HG02885 (cell line): ENCODE measurements around the gene KRTAP1-5.
"Not testable (repeated sequence)": the region's sequence is repeated elsewhere in the genome, so short reads cannot be mapped to it uniquely, and the experiment has no call there.

ENCODE experiments used
- ATAC-seq: cut with Tn5 transposase; IDR thresholded peaks from one replicate; pipeline ENCODE4 v1.9.1; 2021; ENCODE audit warnings: mild to moderate bottlenecking; ENCODE audit not compliant: unreplicated experiment, poor library complexity

KRTAP1-5 gene, protein sequence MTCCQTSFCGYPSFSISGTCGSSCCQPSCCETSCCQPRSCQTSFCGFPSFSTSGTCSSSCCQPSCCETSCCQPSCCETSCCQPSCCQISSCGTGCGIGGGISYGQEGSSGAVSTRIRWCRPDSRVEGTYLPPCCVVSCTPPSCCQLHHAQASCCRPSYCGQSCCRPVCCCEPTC

DNA sequence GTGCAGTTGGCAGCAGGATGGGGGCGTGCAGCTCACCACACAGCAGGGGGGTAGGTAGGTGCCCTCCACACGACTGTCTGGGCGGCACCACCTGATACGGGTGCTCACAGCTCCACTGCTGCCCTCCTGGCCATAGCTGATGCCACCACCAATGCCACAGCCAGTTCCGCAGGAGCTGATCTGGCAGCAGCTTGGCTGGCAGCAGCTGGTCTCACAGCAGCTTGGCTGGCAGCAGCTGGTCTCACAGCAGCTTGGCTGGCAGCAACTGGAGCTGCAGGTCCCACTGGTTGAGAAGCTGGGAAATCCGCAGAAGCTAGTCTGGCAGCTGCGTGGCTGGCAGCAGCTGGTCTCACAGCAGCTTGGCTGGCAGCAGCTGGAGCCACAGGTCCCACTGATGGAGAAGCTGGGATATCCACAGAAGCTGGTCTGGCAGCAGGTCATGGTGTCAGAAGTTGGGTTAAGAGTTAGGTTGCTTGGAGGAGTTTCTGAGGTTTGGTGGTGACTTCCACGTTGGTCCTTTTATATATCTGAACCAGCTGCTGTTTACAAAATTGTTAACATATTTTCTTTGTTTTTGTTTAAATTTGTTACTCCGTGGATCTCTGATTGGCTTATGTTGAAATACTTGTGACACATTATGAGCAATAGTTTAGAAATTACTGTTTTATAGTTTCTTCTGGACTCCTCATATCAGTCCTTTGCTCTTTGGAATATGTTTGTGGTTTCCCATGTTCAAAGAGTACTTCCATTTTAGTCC is at the start of gene KRTAP1-5:
TSS of gene KRTAP1-5 (minus strand) at position 494 of the 757 bp plus-strand sequence. CDS start at position 441, 53 bp downstream.
- no peak for ATAC-seq

DNA sequence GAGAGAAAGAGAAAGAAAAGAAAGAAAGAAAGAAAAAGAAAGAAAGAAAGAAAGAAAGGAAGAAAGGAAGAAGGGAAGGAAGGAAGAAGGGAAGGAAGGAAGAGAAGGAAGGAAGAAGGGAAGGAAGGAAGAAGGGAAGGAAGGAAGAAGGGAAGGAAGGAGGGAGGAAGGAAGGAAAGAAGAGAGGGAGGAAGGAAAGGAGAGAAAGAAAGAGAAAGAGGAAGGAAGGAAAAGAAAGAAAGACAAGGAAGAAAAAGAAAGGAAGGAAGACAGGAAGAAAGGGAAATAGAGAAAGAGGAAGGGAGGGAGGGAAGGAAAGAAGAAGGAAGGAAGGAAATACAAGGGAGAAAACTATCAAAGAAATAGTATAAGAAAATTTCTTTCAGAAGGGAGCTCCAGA is 49.8 kb upstream of the KRTAP1-5 start:
- ATAC-seq: no peak

DNA sequence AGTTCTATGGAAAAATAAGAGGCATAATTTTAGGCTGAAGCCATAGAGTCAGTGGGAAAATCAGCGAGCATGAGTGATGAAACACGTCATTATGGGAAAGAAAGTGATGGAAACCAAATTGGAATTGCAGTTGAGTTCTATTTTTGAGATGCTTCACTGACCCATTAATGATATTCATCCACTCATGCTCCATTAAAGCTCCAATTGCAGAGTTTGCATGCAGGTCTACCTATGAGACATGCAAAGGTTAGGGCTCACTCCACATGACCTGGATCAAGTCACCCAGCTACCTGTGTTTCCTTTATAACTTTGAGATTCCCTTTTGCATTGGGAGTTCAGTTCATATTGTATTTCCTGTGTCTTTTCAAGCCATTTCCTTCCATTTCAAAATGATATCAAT is 46.7 kb upstream of the KRTAP1-5 start:
- ATAC-seq: no peak

DNA sequence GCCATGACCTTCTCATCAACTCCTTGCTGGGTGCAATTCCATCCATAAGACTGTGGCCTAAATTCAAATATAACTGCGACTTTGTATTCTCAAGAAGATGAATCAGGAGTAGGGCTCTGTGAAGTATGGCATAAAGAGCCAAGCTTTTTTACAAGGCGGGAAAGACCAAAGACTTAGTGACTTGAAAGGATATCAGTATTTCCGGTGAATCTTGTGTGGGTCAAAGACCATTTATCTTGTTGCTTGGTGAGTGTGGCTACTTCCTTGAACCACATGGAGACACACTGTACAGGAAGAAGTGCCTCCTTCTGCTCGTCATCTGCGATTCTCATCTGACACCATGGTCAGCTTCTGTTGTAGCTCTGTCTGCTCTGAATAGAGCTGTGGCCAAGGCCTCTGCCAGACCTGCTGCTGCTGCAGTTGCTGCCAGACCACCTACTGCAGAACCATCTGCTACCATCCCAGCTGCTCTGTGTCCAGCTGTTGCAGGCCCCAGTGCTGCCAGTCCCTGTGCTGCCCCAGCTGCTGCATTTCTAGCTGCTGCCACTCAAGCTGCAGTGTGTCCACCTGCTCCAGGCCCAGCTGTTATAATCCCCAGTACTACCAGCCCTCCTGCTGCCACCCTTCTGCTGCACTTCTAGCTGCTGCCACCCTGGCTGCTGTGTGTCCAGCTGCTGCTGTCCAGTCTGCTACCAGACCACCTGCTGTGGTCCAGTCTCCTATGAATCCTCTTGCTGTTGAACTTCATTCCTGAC is 44.8 kb upstream of the KRTAP1-5 start:
- no peak for ATAC-seq

DNA sequence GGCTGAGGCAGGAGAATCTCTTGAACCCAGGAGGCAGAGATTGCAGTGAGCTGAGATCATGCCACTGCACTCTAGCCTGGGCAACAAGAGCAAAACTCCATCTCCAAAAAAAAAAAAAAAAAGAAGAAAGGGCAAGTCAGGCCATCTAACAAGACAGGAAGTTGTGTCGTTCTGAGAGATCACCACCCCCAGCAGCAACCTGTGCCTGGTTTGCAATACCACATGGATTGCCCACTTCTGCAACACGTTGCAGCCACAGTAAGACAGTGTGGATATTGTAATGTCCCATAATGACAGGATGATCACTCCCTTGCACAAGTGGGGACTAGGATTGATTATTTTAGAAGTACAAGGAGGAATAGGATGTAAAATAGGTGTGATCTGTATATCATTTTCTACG is 42.0 kb upstream of the KRTAP1-5 start:
- no peak for ATAC-seq

DNA sequence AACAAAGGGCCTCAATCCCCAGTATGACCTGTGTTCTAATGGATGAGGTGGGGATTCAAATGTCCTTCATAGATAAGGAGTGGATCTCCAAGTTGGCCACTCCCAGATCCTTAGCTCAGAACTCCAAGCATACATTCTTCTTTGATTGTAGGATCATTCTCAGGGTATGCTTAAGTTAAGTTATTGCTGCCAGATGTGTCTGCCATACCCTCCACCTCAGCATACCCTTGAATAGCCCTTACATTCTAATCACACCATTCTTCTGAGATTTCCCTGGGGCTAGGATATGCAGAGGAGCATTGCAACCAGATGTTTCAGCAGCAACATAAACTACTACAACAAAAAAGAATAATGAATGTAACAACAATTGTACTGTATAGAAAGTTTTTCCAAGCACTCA is 40.3 kb upstream of the KRTAP1-5 start:
- ATAC-seq: no peak

DNA sequence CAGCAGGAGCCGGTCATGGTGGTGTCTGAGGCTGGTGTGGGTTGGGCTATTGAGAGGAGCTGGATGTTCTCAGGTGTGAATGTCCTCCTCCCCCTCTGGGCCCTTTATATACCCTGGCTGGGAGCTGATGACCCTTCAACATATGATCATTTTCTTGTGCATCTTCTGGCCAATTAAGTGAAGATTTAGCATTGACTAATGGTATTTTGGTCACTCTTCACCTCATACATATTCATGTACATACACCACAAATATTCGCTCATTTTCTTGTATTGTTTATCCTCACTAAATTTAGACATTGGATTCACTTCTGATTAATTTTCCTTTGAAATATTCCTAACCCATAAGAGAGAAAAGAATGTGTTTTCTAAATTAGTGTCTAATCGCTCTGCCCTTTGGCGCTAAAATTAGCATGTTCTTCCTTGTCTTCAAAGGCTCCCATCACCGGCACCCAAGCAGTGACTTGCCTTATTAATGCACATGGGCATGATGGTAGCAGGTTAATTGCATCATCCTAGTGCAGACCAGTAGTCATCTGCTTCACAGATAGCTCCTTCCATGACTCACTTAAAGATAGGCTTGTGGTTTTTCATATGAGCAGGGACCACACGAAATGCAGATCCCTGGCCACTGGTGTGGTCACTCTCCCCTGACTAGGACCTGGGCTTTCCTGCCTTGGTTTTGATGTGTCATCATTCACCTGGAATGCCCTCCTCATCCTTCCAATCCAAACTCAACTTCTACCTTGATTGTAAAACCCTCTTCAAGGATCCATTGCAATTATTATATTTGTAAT is 39.0 kb upstream of the KRTAP1-5 start, which contains the start of gene KRTAP2-4:
TSS of gene KRTAP2-4 (minus strand) at position 51 of the 796 bp plus-strand sequence. CDS start at position 17, 34 bp downstream.
- ATAC-seq: no peak

DNA sequence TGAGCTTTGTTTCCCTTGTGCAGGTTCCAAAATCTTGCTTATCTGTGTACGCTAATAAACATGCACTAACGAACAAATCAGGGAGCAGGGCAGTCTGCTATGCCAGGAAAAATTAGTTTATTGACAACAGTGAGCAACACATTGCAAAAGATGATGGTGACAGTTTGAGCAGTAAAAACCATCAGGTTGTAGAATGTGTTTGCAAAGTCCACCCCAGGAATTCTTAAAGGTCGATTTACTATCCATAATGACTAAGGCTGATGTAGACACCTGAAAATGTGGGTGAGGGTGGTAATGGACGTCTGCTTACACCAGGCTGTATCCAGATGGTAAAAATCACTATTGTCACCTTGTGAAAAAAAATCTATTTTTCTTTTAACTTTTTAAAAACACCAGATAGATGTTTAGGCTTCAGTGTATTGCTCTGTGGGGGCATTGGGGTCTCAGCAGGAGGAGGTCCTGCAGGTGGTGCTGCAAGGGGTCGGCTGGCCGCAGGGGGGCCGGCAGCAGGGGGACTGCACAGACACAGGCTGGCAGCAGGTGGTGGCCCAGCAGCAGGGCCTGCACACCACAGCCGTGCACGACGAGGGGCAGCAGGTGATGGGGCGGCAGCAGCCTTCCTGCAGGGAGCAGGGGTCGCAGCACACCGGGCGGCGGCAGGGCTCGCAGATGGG is 38.1 kb upstream of the KRTAP1-5 start:
- not testable (repeated sequence) for ATAC-seq

DNA sequence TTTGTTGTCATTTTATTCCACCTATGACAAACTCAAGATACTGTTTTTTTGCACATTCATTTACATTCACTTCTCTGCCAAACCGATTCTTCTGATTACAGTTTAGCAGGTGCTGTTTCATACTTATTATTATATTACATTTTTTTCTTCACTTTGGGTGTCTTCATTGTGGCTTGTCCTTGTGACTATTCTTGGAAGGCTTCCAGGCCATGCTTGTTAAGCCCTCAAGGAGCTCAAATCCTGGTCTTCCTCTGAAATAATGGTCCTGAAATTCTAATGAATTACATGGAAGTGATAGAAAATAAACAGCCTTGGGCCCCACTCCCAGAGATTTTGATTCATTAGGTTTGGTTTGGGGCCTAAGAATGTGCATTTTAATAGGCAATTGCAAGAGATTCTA is 37.3 kb upstream of the KRTAP1-5 start:
- ATAC-seq: no peak

DNA sequence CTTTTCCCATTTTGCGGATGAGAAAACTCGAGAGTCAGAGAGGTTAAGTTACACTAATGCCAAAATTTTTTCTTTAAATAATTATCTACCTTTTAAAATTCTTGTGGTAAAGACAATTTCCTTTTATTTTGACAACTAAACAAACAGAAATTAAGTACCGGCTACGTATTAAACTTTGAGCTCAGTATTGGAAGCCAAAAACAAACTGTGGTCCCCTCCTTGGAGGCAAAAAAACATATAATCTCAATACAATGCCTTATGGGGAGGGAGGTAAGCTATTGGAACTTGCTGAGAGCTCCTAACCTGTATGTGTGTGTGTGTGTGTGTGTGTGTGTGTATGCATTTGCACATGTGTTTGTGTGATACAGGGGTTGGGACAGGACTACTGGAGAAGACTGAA is 36.4 kb upstream of the KRTAP1-5 start:
- no peak for ATAC-seq

DNA sequence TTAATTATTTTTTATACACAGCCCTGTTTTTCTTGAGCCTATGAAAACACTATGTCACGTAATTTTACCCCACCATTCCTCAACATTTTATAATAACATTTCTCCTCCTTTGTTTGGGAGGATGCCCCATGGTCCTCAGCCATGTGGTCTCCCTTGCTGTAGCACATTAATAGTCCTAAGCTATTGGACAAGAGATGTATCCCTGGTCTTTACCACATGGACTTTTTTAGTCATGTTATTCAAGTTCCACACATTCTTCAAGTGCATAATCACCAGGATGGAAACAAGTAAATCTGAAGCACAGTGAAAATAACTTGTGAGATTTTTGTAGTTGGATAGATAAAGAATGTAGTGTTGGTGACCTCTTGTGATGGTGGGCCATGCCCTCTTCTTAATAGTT is 35.0 kb upstream of the KRTAP1-5 start:
- ATAC-seq: no peak

DNA sequence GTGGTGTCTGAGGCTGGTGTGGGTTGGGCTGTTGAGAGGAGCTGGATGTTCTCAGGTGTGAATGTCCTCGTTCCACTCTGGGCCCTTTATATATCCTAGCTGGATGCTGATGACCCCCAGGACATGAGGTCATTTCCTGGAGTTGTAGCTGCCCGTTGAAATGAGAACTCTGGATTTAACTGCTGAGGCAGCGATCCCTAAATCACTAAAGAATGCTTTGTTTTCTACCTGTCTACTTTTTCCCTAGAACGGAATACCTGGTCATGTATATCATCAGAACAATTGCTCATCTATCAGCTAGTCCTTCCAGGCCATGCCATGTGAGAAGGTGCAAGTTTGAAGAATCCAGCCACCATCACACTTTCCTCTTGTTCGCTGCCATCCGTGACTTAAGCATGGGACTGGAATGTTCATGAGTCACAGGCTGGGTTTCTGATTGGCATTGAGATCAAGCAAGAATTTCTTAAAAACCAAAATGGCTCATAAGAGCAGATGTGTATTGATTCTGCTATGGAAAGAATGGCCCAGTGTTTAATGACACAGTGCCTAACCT is 33.1 kb upstream of the KRTAP1-5 start, which contains the start of gene KRTAP2-3:
TSS of gene KRTAP2-3 (minus strand) at position 63 of the 553 bp plus-strand sequence. CDS start 64 bp downstream, outside the sequence.
- no peak for ATAC-seq

DNA sequence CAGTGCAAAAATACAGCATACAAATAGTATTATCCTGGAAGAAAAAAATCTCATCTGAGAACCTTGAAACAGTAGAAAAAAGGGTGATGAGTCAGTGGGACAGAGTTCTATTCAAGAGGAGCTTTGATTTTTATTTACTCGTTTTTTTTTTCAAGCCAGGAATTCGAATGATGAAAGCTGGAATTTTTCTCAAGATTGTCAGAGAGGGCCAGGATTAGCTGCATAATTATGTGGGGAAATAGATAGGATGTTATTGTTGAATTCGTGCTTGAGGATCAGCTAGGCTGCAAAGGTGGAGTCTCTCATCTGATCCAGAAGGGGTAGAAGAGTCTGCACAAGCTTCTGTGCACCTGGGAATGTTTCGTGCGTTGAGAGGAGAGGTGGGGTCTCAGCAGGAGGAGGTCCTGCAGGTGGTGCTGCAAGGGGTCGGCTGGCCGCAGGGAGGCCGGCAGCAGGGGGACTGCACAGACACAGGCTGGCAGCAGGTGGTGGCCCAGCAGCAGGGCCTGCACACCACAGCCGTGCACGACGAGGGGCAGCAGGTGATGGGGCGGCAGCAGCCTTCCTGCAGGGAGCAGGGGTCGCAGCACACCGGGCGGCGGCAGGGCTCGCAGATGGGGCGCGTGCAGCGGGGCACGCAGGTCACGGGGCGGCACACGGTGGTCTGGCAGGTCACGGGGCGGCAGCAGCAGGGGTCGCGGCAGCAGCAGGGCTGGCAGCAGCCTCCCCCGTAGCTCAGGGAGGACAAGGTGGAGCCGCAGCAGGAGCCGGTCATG is 32.5 kb upstream of the KRTAP1-5 start:
- not testable (repeated sequence) for ATAC-seq

DNA sequence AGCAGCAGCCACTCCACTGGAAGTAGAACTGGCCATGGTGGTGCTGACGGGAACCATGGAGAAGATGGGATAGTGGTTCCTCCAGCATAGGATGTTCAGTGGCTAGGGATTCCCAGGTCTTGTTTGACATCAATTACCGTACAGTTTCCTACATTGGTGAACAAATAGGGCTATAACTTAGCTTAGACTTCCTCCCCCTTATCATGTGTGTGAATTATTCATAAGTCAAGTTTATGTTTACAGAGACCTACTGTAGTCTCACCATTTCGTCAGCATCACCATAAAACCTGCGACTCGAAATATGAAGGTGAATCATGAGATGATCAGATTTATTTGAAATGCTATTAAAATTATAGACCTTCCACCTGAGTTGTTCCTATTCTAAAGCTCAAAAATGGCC is 31.7 kb upstream of the KRTAP1-5 start:
- no peak for ATAC-seq

DNA sequence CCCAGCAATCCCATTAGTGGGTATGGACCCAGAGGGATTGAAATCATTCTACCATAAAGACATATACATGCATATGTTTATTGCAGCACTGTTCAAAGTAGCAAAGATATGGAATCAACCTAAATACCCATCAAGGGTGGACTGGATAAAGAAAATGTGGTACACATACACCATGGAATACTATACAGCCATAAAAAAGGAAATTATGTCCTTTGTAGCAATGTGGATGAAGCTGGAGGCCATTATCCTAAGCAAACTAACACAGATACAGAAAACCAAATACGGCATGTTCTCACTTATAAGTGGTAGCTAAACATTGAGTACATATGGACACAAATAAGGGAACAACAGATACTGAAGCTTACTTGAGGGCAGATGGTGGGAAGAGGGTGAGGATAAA is 30.5 kb upstream of the KRTAP1-5 start:
- no peak for ATAC-seq

DNA sequence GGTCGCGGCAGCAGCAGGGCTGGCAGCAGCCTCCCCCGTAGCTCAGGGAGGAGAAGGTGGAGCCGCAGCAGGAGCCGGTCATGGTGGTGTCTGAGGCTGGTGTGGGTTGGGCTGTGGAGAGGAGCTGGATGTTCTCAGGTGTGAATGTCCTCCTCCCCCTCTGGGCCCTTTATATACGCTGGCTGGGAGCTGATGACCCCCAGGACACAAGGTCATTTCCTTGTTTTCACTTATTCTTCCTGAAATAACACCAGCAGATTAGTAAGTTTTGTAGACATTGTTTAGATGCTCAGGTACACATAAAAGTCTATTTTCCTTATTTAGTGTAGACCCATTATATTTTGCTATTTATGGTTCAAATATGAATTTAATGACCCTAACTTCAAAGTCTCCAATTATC is 28.1 kb upstream of the KRTAP1-5 start, which contains the start of gene KRTAP2-2:
TSS of gene KRTAP2-2 (minus strand) at position 101 of the 400 bp plus-strand sequence. CDS start at position 82, 19 bp downstream.
- ATAC-seq: not testable (repeated sequence)

DNA sequence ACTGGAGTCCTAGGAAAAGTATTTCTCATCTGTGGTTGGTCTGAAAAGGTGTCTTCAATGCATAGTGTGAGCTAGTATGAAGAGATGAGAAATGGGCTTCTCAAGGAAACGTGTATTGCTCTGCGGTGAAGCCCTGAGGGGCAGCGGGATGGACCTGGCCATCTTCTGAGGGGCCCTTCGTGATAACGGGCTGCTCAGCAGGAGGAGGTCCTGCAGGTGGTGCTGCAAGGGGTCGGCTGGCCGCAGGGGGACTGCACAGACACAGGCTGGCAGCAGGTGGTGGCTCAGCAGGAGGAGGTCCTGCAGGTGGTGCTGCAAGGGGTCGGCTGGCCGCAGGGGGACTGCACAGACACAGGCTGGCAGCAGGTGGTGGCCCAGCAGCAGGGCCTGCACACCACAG is 27.5 kb upstream of the KRTAP1-5 start:
- not testable (repeated sequence) for ATAC-seq

DNA sequence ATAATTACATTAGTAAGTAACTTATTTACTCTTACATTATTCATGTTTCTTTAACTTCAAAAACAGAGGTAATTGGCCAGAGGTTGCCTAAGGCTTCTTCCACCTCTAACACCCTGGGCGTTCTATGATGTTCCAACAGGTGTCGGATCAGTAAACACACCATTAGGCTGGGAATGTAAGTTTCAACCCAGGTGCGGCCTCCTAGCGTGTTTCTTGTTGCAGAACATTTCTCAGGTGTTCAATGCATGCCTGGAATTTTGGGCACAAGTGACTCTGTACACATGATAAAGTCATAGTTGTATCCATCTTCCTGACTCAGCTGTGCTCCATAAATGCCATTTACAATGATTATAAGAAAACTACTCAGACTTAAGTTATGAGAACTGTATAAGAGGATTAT is 27.0 kb upstream of the KRTAP1-5 start:
- no peak for ATAC-seq

DNA sequence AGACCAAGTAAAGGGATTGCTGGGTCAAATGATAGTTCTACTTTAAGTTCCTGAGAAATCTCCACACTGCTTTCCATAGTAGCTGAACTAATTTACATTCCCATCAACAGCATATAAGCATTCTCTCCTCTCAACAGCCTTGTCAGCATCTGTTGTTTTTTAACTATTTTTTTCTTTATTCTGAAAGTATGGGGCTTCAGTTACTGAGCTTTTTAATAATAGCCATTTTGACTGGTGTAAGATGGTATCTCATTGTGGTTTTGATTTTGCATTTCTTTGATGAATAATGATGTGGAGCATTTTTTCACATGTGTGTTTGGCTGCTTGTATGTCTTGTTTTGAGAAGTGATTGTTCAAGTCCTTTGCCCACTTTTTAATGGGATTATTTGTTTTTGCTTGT is 25.6 kb upstream of the KRTAP1-5 start:
- ATAC-seq: no peak
